Measurements from ENCODE around the gene POLE4. TPM values are rescaled to one million over a fixed set of nuclear protein-coding genes. Genes with fewer than 3 reads are reported as not detected.

The POLE4 gene
- total and polyA plus RNA-seq, 9 of the 15 experiments (the other 6 are each of a cell fraction or from before 2014, with no cell fraction given), result 25.7 to 73.7 (median 57.3) TPM

- TF ChIP-seq BRCA1 (IDR thresholded peaks at IDR 0.05) (no peak), BRCA1 (CRISPR knock-in tag; IDR thresholded peaks at IDR 0.05) (no peak), CEBPG (CRISPR knock-in tag; IDR thresholded peaks at IDR 0.05) (no peak), CEBPG (tag; conservative IDR thresholded peaks at IDR 0.05 in 1 of 2, IDR thresholded peaks at IDR 0.05 in 1 of 2) (no peak), THAP7 (CRISPR knock-in tag; IDR thresholded peaks at IDR 0.05) (no peak)
Observed at GRCh38 chr2:74924463-74925265, 33.8 kb upstream of the POLE4 start (continued).

- ChIA-PET CTCF (ENCODE audit: low intra/inter-chr PET ratio) (no interaction called here), POLR2A (no interaction called here)
- WGBS (ENCODE audit: insufficient coverage, low coverage, missing lambda C conversion rate), result 6% methylated on average over 2 of the region's 2 CpGs
- Histone ChIP-seq H3K79me2 (ENCODE audit: control insufficient read depth, insufficient read depth, low read length) (no peaks in the 10 kb centered on the region), H3K27ac (ENCODE audit: extremely low read depth, low read depth, low read length) (no peak overlapping the region), H3K4me3 (no peak overlapping the region), H3K36me3 (ENCODE audit: control insufficient read depth, insufficient read depth, low read length) (no peaks in the 10 kb centered on the region), H3K4me1 (replicated peaks in 1 of 2; ENCODE audit: control insufficient read depth in 2 of 2, insufficient read depth in 2 of 2, low read length in 2 of 2) (0 out of 5 replicates have a peak, but pooled peaks cover 0 to 4% of the 10 kb centered on the region in 2 experiments), H3K9me1 (ENCODE audit: control insufficient read depth, insufficient read depth, low read length) (no peaks in the 10 kb centered on the region), H4K20me1 (replicated peaks; ENCODE audit: control insufficient read depth, insufficient read depth, low read length) (0 out of 2 replicates have a peak, but pooled peaks cover 3% of the 10 kb centered on the region), H2AFZ (ENCODE audit: low read depth, low read length) (no peak overlapping the region), H3K9me3 (replicated peaks; ENCODE audit: control insufficient read depth, insufficient read depth, low read depth, low read length) (no peaks in the 10 kb centered on the region), H3K27me3 (ENCODE audit: control insufficient read depth in 2 of 2, insufficient read depth in 2 of 2, low read length in 2 of 2) (peaks cover 0 to 11% of the 10 kb centered on the region in 2 experiments; a peak in 2 of 5 replicates), H3K4me2 (ENCODE audit: insufficient read depth, low read length) (no peak overlapping the region), H3K9ac (ENCODE audit: insufficient read depth in 1 of 2, low read depth in 2 of 2, low read length in 2 of 2) (no peak overlapping the region)
- no peak for DNase-seq (ENCODE audit: extremely low read depth in 1 of 4, low spot score in 3 of 4)
- ATAC-seq, result no peak
- intact Hi-C loops (cut with micrococcal nuclease), result no loop called here
- in situ Hi-C loops (cut with MboI), result no loop called here
- no TSS peak for BruUV-seq (replicated peaks)
- FAIRE-seq, result no peak
- TF ChIP-seq ZNF551 (CRISPR knock-in tag; IDR thresholded peaks at IDR 0.05) (no peak), ZNF740 (CRISPR knock-in tag; IDR thresholded peaks at IDR 0.05) (no peak), ZNF740 (tag; IDR thresholded peaks at IDR 0.05) (no peak), CLOCK (CRISPR knock-in tag; IDR thresholded peaks at IDR 0.05; ENCODE audit: borderline replicate concordance) (no peak), NFXL1 (CRISPR knock-in tag; IDR thresholded peaks at IDR 0.05) (no peak), SRSF7 (optimal IDR thresholded peaks at IDR 0.05; ENCODE audit: low read depth, low read length) (no peak), MCM7 (IDR thresholded peaks at IDR 0.05) (no peak), ZNF239 (CRISPR knock-in tag; IDR thresholded peaks at IDR 0.05) (no peak), ZNF184 (CRISPR knock-in tag; IDR thresholded peaks at IDR 0.05) (no peak)
Observed at GRCh38 chr2:74925361-74925786, 33.1 kb upstream of the POLE4 start.

Data from K562 (cell line).